ENCODE results near the gene PITHD1.

The PITHD1 gene

DNA sequence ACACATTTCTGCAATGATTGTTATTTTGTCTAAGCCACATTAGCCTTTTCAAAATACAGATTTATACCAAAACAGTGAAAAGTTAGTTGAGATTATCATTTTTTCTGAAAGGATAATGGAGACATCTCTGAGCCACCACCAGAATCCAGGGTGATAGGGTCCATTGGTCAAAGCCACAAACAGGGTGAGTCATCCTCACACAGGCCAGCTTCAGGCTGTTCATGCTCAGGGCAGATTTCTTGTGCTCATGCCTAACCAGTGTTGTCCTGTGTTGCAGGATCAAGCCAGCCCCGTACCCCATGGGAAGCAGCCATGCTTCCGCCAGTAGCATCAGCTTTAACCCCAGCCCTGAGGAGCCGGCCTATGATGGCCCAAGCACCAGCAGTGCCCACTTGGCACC, 21.5 kb upstream of the PITHD1 start:
- no peak for DNase-seq (ENCODE audit: low read depth)
- TF ChIP-seq, protein P1, sequence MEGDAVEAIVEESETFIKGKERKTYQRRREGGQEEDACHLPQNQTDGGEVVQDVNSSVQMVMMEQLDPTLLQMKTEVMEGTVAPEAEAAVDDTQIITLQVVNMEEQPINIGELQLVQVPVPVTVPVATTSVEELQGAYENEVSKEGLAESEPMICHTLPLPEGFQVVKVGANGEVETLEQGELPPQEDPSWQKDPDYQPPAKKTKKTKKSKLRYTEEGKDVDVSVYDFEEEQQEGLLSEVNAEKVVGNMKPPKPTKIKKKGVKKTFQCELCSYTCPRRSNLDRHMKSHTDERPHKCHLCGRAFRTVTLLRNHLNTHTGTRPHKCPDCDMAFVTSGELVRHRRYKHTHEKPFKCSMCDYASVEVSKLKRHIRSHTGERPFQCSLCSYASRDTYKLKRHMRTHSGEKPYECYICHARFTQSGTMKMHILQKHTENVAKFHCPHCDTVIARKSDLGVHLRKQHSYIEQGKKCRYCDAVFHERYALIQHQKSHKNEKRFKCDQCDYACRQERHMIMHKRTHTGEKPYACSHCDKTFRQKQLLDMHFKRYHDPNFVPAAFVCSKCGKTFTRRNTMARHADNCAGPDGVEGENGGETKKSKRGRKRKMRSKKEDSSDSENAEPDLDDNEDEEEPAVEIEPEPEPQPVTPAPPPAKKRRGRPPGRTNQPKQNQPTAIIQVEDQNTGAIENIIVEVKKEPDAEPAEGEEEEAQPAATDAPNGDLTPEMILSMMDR (IDR thresholded peaks at IDR 0.05; ENCODE audit: insufficient read depth, low read depth, low read length, missing control alignments), result no peak
- no peak overlapping the region for H3K4me3 ChIP-seq (ENCODE audit: low read depth, low read length)

DNA sequence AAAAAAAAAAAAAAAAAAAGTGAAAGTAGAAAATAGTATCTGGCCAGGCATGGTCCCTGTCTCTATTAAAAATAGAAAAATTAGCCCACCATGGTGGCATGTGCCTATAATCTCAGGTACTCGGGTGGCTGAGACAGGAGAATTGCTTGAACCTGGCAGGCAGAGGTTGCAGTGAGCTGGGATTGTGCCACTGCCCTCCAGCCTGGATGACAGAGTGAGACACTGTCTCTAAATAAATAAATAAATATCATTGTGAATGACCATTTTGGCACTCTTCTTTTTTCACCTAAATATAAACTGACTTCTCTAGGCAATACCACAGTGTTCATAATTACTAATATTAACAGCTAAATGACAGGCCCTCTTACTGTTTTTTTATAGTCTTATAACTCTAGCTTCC, 20.4 kb upstream of the PITHD1 start:
- TF ChIP-seq, protein P1 (IDR thresholded peaks at IDR 0.05; ENCODE audit: insufficient read depth, low read depth, low read length, missing control alignments), result no peak
- no peak for DNase-seq (ENCODE audit: low read depth)
- no peak overlapping the region for H3K4me3 ChIP-seq (ENCODE audit: low read depth, low read length)

- DNase-seq (ENCODE audit: low read depth), result no peak
- TF ChIP-seq, protein P1 (IDR thresholded peaks at IDR 0.05; ENCODE audit: insufficient read depth, low read depth, low read length, missing control alignments), result no peak
- H3K4me3 ChIP-seq (ENCODE audit: low read depth, low read length), result no peak overlapping the region
Measured at GRCh38 chr1:23759277-23759676, 18.9 kb upstream of the PITHD1 start.

- TF ChIP-seq, protein P1 (IDR thresholded peaks at IDR 0.05; ENCODE audit: insufficient read depth, low read depth, low read length, missing control alignments), result no peak
- no peak for DNase-seq (ENCODE audit: low read depth)
- no peak overlapping the region for H3K4me3 ChIP-seq (ENCODE audit: low read depth, low read length)
Measured at GRCh38 chr1:23763041-23763577, 15.1 kb upstream of the PITHD1 start.

GRCh38 chr1:23768733-23769132, 9.5 kb upstream of the PITHD1 start:
- no peak for DNase-seq (ENCODE audit: low read depth)
- TF ChIP-seq, protein P1 (IDR thresholded peaks at IDR 0.05; ENCODE audit: insufficient read depth, low read depth, low read length, missing control alignments), result no peak

DNA sequence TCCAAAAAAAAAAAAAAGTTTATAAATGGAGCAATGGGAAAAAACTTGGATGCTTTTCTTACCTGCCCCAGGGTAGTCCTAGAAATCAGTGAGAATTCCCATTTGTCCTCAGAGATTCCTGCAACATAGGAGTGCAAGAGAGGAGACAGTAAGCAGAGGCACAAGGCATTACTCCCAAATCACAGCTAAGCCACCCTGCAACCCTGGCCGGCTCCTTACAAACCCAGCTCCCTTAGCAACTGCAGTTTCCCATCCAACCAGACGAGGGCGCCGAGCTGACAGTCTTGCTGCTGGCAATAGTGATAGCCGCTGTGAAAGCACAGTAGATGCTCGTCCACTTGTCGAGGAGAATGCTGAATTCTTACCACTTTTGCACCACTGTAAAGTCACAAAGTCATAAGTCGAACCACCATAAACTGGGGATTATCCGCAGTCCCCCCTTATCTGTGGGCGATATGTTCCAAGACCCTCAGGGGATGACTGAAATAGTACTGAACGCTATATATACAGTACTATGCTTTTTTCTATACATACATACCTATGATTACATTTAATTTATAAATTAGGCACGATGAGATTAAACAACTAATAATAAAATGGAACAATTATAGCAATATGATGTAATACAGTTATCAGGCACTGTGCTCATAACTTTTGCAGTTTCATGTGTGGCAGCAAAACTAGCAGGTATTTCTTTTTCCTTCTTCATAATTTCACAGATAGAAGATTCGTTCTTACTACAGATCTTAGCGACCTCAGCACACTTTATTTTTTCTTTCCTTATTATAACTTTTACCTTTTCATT, 6.0 kb upstream of the PITHD1 start:
- peak; percentile 90 for DNase-seq (ENCODE audit: low read depth)
- no peak overlapping the region for H3K4me3 ChIP-seq (ENCODE audit: low read depth, low read length)

More at GRCh38 chr1:23768733-23769132, 9.5 kb upstream of the PITHD1 start:
- H3K4me3 ChIP-seq (ENCODE audit: low read depth, low read length), result no peak overlapping the region

More for the DNA sequence above, 6.0 kb upstream of the PITHD1 start:
- TF ChIP-seq, protein P1 (IDR thresholded peaks at IDR 0.05; ENCODE audit: insufficient read depth, low read depth, low read length, missing control alignments), result peak; percentile 97
